GM06990 (cell line): Measurements from ENCODE around the gene AMPD3.

Experiments
- DNase-seq: peaks from one replicate; pipeline ENCODE4 v3.0.0-alpha.2; 2011; ENCODE audit not compliant: insufficient read length; ENCODE audit errors: extremely low read depth
- H3K27me3 ChIP-seq: replicated peaks from 2 replicates; pipeline ENCODE4 v1.6.0; 2011; ENCODE audit warnings: low read length; ENCODE audit not compliant: control insufficient read depth, insufficient read depth
- H3K36me3 ChIP-seq: 2 replicates; pipeline ENCODE4 v1.5.1; 2011; ENCODE audit warnings: low read length; ENCODE audit not compliant: control insufficient read depth, insufficient read depth
- H3K4me3 ChIP-seq: replicated peaks from 2 replicates; pipeline ENCODE4 v1.5.1; 2011; ENCODE audit warnings: low read depth, mild to moderate bottlenecking, control low read depth, low read length
- CTCF ChIP-seq: IDR thresholded peaks from 2 replicates; pipeline ENCODE4 v1.5.1; 2011; ENCODE audit warnings: low read length, control low read depth, mild to moderate bottlenecking, inconsistent platforms; ENCODE audit not compliant: insufficient read depth, poor library complexity, severe bottlenecking

Gene AMPD3

GRCh38 chr11:10443152-10443551, 11.9 kb upstream of the AMPD3 start:
- H3K27me3 ChIP-seq: no peaks in the 10 kb centered on the region
- no peaks in the 10 kb centered on the region for H3K36me3 ChIP-seq
- no peak overlapping the region for H3K4me3 ChIP-seq
- TF ChIP-seq CTCF: no peak
- DNase-seq: no peak

- Histone ChIP-seq H3K27me3 (no peaks in the 10 kb centered on the region), H3K36me3 (no peaks in the 10 kb centered on the region), H3K4me3 (no peak overlapping the region)
- no peak for TF ChIP-seq CTCF
- DNase-seq: no peak
Observed at GRCh38 chr11:10443721-10444235, 11.3 kb upstream of the AMPD3 start.

- no peak for DNase-seq
- TF ChIP-seq CTCF: no peak
- Histone ChIP-seq H3K27me3 (no peaks in the 10 kb centered on the region), H3K36me3 (no peaks in the 10 kb centered on the region), H3K4me3 (no peak overlapping the region)
Observed at GRCh38 chr11:10444725-10445315, 10.2 kb upstream of the AMPD3 start.

GRCh38 chr11:10447445-10447844, 7.6 kb upstream of the AMPD3 start:
- DNase-seq: no peak
- no peak for TF ChIP-seq CTCF
- H3K36me3 ChIP-seq: no peaks in the 10 kb centered on the region
- H3K27me3 ChIP-seq: no peaks in the 10 kb centered on the region
- no peak overlapping the region for H3K4me3 ChIP-seq

GRCh38 chr11:10450462-10451425, 4.3 kb upstream of the AMPD3 start:
- peak; percentile 67 for DNase-seq
- H3K36me3 ChIP-seq: no peaks in the 10 kb centered on the region
- H3K4me3 ChIP-seq: peak overlapping the region; percentile 48
- no peaks in the 10 kb centered on the region for H3K27me3 ChIP-seq
- TF ChIP-seq CTCF: peak; percentile 48
